PC-9 (cell line): ENCODE results near the gene KCNQ5. TPM values are rescaled to one million over a fixed set of nuclear protein-coding genes. Genes with fewer than 3 reads are reported as not detected.

Source experiments
- BruUV-seq: library from RNA; stranded (reverse); fragments of 400-500 nt; replicated peaks from 2 replicates; lab custom pipeline; 2021; lab: Mats Ljungman, UMichigan
- CTCF ChIA-PET: fragments of 300-600 bp; sonication (Branson Sonifier 250); formaldehyde crosslinking; loops from one replicate; lab custom pipeline; 2022; ENCODE audit warnings: antibody characterized with exemption; lab: Charles Lee
- POLR2A ChIA-PET: fragments of 300-600 bp; sonication (Branson Sonifier 250); formaldehyde crosslinking; loops from one replicate; lab custom pipeline; 2022; ENCODE audit warnings: antibody characterized with exemption; ENCODE audit not compliant: unreplicated experiment; lab: Charles Lee
- DNase-seq, 2 experiments: peaks; one replicate each; pipeline versions ENCODE4 v3.0.0 to v3.0.0-alpha.2; 2015 to 2022; ENCODE audit warnings: mixed read lengths in 1 of 2
- H2AFZ ChIP-seq: fragments of 200-600 bp; sonication (generic); 2 replicates; pipeline ENCODE4 v1.8.1; 2017; ENCODE audit warnings: antibody characterized with exemption
- H3F3A ChIP-seq: fragments of 200-600 bp; sonication (generic); 2 replicates; pipeline ENCODE4 v1.8.1; 2017; ENCODE audit warnings: antibody characterized with exemption, mild to moderate bottlenecking, low read depth; ENCODE audit not compliant: insufficient read depth
- H3K27ac ChIP-seq: fragments of 200-600 bp; sonication (generic); 2 replicates; pipeline ENCODE4 v1.6.1; 2016; ENCODE audit warnings: mixed run types
- H3K27me3 ChIP-seq: fragments of 200-600 bp; sonication (generic); 2 replicates; pipeline ENCODE4 v1.6.1; 2016; ENCODE audit warnings: low read depth, mixed run types; ENCODE audit not compliant: insufficient read depth
- H3K36me3 ChIP-seq: fragments of 200-600 bp; sonication (generic); 2 replicates; pipeline ENCODE4 v1.6.1; 2016; ENCODE audit warnings: low read depth, mixed run types
- H3K4me1 ChIP-seq: fragments of 200-600 bp; sonication (generic); replicated peaks from 2 replicates; pipeline ENCODE4 v1.6.1; 2016; ENCODE audit warnings: mixed run types; ENCODE audit not compliant: insufficient read depth
- H3K4me2 ChIP-seq: fragments of 200-600 bp; sonication (generic); 2 replicates; pipeline ENCODE4 v1.6.1; 2017; ENCODE audit warnings: mixed run types
- H3K4me3 ChIP-seq: fragments of 200-600 bp; sonication (generic); 2 replicates; pipeline ENCODE4 v1.6.1; 2016; ENCODE audit warnings: mixed run types
- H3K79me2 ChIP-seq: fragments of 200-600 bp; sonication (generic); 2 replicates; pipeline ENCODE4 v1.6.1; 2017; ENCODE audit warnings: low read depth, mixed run types
- H3K9me2 ChIP-seq: fragments of 200-600 bp; sonication (generic); 2 replicates; pipeline ENCODE4 v1.8.1; 2017; ENCODE audit warnings: mild to moderate bottlenecking; ENCODE audit not compliant: insufficient read depth
- H3K9me3 ChIP-seq: fragments of 200-600 bp; sonication (generic); 2 replicates; pipeline ENCODE4 v1.8.1; 2016; ENCODE audit warnings: low read depth; ENCODE audit not compliant: insufficient read depth
- H4K20me1 ChIP-seq: fragments of 200-600 bp; sonication (generic); 2 replicates; pipeline ENCODE4 v1.8.1; 2017; ENCODE audit not compliant: insufficient read depth
- EZH2 ChIP-seq: fragments of 200-600 bp; sonication (generic); IDR thresholded peaks from 2 replicates; pipeline ENCODE4 v1.8.0; 2017; ENCODE audit warnings: antibody characterized with exemption, low read depth
- intact Hi-C: fragments of 100-400 bp; cut with micrococcal nuclease; formaldehyde crosslinking; loops from one replicate; pipeline ENCODE4 v1.10.0; 2022; ENCODE audit not compliant: unreplicated experiment
- total RNA-seq: library from RNA; stranded (reverse); gene quantifications from 2 replicates; pipeline ENCODE4 v1.2.3, GENCODE V29; 2021
- TF ChIP-seq, protein P1 (sequence below): fragments of 200-600 bp; sonication (generic); conservative IDR thresholded peaks from 2 replicates; pipeline ENCODE4 v1.6.1; 2017; ENCODE audit warnings: mixed run types, antibody characterized with exemption, mild to moderate bottlenecking, moderate library complexity

KCNQ5 gene
- total RNA-seq, 1 experiment from 2014 or later, result 0.20 TPM

DNA sequence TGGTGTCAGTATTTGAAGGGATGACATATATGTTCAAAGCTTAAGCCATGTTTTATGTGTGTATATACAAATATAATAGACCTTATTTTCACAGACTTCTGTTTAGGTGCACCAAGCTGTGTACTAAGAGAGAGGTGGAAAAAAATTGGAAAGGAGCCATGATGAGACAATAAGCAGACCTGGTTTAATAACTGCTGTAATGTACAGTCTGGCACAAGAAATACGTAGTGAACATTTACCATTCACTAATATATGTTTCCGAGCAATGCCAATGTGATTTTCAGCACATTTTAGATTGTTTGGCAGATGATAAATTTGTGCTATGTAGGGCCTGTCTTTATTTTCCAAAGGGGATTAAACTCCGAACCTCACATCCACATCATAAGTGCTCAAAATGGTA lies 487.1 kb downstream of the KCNQ5 start:
- TF ChIP-seq, protein P1, sequence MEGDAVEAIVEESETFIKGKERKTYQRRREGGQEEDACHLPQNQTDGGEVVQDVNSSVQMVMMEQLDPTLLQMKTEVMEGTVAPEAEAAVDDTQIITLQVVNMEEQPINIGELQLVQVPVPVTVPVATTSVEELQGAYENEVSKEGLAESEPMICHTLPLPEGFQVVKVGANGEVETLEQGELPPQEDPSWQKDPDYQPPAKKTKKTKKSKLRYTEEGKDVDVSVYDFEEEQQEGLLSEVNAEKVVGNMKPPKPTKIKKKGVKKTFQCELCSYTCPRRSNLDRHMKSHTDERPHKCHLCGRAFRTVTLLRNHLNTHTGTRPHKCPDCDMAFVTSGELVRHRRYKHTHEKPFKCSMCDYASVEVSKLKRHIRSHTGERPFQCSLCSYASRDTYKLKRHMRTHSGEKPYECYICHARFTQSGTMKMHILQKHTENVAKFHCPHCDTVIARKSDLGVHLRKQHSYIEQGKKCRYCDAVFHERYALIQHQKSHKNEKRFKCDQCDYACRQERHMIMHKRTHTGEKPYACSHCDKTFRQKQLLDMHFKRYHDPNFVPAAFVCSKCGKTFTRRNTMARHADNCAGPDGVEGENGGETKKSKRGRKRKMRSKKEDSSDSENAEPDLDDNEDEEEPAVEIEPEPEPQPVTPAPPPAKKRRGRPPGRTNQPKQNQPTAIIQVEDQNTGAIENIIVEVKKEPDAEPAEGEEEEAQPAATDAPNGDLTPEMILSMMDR, result no peak
- TF ChIP-seq EZH2, result no peak
- H3K27ac ChIP-seq, result no peak overlapping the region
- no peak overlapping the region for H3K4me2 ChIP-seq
- no peak overlapping the region for H2AFZ ChIP-seq
- H3K36me3 ChIP-seq, result no peaks in the 10 kb centered on the region
- H3K9me2 ChIP-seq, result no peaks in the 10 kb centered on the region; the same call in 1 of the 2 replicates
- no peaks in the 10 kb centered on the region for H4K20me1 ChIP-seq
- H3F3A ChIP-seq, result no peaks in the 10 kb centered on the region
- DNase-seq, result no peak
- ChIA-PET CTCF (no interaction called here), POLR2A (no interaction called here)
- H3K27me3 ChIP-seq, result no peaks in the 10 kb centered on the region
- H3K4me1 ChIP-seq, result no peaks in the 10 kb centered on the region
- no TSS peak for BruUV-seq
- no peak overlapping the region for H3K4me3 ChIP-seq
- intact Hi-C loops, result no loop called here
- no peaks in the 10 kb centered on the region for H3K79me2 ChIP-seq
- no peaks in the 10 kb centered on the region for H3K9me3 ChIP-seq

DNA sequence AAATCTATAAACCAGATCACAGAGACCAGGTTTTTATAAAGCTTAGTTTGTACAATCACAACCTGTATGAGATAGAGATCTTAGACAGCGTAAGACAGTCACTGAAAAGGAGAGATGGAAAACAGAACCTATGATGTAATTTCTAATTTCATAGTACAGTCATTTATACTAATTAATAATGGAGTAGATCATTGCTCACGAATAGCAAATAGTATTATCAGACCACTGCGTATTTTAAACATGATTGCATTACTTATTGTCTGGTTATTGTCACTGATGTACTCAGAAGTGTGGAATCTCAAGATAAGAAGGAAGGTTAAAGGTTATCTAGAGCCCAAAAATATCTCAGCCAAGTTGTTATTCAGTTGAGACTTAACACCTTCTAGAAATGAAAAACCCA lies 487.8 kb downstream of the KCNQ5 start:
- no peaks in the 10 kb centered on the region for H3F3A ChIP-seq
- POLR2A ChIA-PET, result no interaction called here
- DNase-seq, result no peak
- BruUV-seq, result no TSS peak
- H4K20me1 ChIP-seq, result no peaks in the 10 kb centered on the region
- H3K27me3 ChIP-seq, result no peaks in the 10 kb centered on the region
- H3K79me2 ChIP-seq, result no peaks in the 10 kb centered on the region
- intact Hi-C loops, result no loop called here
- H2AFZ ChIP-seq, result no peak overlapping the region
- no peaks in the 10 kb centered on the region; the same call in 1 of the 2 replicates for H3K9me2 ChIP-seq
- no peak overlapping the region for H3K4me3 ChIP-seq
- CTCF ChIA-PET, result interaction anchor here (0.6 kb wide), 1 partner anchor 32 kb away, joined by 3 read pairs; no protein-coding TSS in a partner anchor
- TF ChIP-seq, protein P1, result no peak
- TF ChIP-seq EZH2, result no peak
- H3K9me3 ChIP-seq, result no peaks in the 10 kb centered on the region
- no peaks in the 10 kb centered on the region for H3K36me3 ChIP-seq
- no peak overlapping the region for H3K4me2 ChIP-seq
- H3K4me1 ChIP-seq, result no peaks in the 10 kb centered on the region
- no peak overlapping the region for H3K27ac ChIP-seq

DNA sequence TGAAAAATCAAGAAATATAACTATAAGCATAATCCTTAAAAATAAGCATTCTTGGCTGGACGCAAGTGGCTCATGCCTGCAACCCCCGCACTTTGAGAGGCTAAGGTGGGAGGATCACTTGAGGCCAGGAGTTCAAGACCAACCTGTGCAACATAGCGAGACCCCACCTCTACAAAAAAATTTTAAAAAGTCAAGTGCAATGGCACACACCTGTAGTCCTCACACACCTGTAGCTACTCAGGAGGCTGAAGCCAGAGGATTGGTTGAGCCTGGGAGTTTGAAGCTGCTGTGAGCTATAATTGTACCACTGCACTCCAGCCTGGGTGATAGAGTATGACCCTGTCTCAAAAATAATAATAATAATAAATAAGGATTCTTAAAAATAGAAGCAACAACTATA lies 494.5 kb downstream of the KCNQ5 start:
- Histone ChIP-seq H3K27me3 (no peaks in the 10 kb centered on the region), H3K9me2 (no peaks in the 10 kb centered on the region), H3K36me3 (no peaks in the 10 kb centered on the region), H3K4me2 (no peak overlapping the region), H3F3A (no peaks in the 10 kb centered on the region), H3K4me3 (no peak overlapping the region), H3K79me2 (no peaks in the 10 kb centered on the region), H4K20me1 (no peaks in the 10 kb centered on the region), H3K9me3 (no peaks in the 10 kb centered on the region), H3K4me1 (no peaks in the 10 kb centered on the region), H3K27ac (no peak overlapping the region), H2AFZ (no peak overlapping the region)
- BruUV-seq, result no TSS peak
- intact Hi-C loops, result no loop called here
- no peak for TF ChIP-seq EZH2
- TF ChIP-seq, protein P1, result no peak
- ChIA-PET CTCF (no interaction called here), POLR2A (interaction anchor here (0.7 kb wide), 1 partner anchor 43 kb away, joined by 6 read pairs; no protein-coding TSS in a partner anchor)
- DNase-seq, result no peak
